Measurements from ENCODE around the gene ESPN. TPM values are rescaled to one million over a fixed set of nuclear protein-coding genes. Genes with fewer than 3 reads are reported as not detected.

ESPN gene
- total RNA-seq, 1 donor from 2014 or later = 25.7 TPM

GRCh38 chr1:6494627-6495026 lies 70.1 kb downstream of the ESPN start:
- Mint-ChIP-seq H3K27me3 (ENCODE audit: unreplicated experiment) (no peaks in the 10 kb centered on the region), H3K4me3 (ENCODE audit: unreplicated experiment) (no peak overlapping the region), H3K4me1 (ENCODE audit: low read depth, unreplicated experiment) (peaks cover 23% of the 10 kb centered on the region), H3K36me3 (ENCODE audit: unreplicated experiment) (no peaks in the 10 kb centered on the region), H3K27ac (ENCODE audit: unreplicated experiment) (peak overlapping the region; percentile 9), H3K9me3 (ENCODE audit: unreplicated experiment) (no peaks in the 10 kb centered on the region)
- no peak for TF ChIP-seq CTCF (IDR thresholded peaks at IDR 0.05; ENCODE audit: partially characterized antibody, unreplicated experiment)
- no peak for DNase-seq

GRCh38 chr1:6495041-6495441 lies 70.5 kb downstream of the ESPN start:
- no peak overlapping the region for H3K4me3 Mint-ChIP-seq (ENCODE audit: unreplicated experiment)
- H3K4me1 Mint-ChIP-seq (ENCODE audit: low read depth, unreplicated experiment) = peaks cover 23% of the 10 kb centered on the region
- H3K36me3 Mint-ChIP-seq (ENCODE audit: unreplicated experiment) = no peaks in the 10 kb centered on the region
- H3K27me3 Mint-ChIP-seq (ENCODE audit: unreplicated experiment) = no peaks in the 10 kb centered on the region
- no peak for DNase-seq
- TF ChIP-seq CTCF (IDR thresholded peaks at IDR 0.05; ENCODE audit: partially characterized antibody, unreplicated experiment) = no peak
- no peak overlapping the region for H3K27ac Mint-ChIP-seq (ENCODE audit: unreplicated experiment)
- no peaks in the 10 kb centered on the region for H3K9me3 Mint-ChIP-seq (ENCODE audit: unreplicated experiment)

GRCh38 chr1:6495540-6496364 lies 71.2 kb downstream of the ESPN start:
- Mint-ChIP-seq H3K4me3 (ENCODE audit: unreplicated experiment) (peak overlapping the region; percentile 34), H3K36me3 (ENCODE audit: unreplicated experiment) (no peaks in the 10 kb centered on the region), H3K4me1 (ENCODE audit: low read depth, unreplicated experiment) (peaks cover 23% of the 10 kb centered on the region), H3K27me3 (ENCODE audit: unreplicated experiment) (no peaks in the 10 kb centered on the region), H3K9me3 (ENCODE audit: unreplicated experiment) (no peaks in the 10 kb centered on the region), H3K27ac (ENCODE audit: unreplicated experiment) (no peak overlapping the region)
- no peak for DNase-seq
- no peak for TF ChIP-seq CTCF (IDR thresholded peaks at IDR 0.05; ENCODE audit: partially characterized antibody, unreplicated experiment)

GRCh38 chr1:6496365-6496721 lies 71.8 kb downstream of the ESPN start:
- peak overlapping the region; percentile 84 for H3K4me3 Mint-ChIP-seq (ENCODE audit: unreplicated experiment)
- peaks cover 2% of the 10 kb centered on the region for H3K27me3 Mint-ChIP-seq (ENCODE audit: unreplicated experiment)
- H3K27ac Mint-ChIP-seq (ENCODE audit: unreplicated experiment) = no peak overlapping the region
- H3K4me1 Mint-ChIP-seq (ENCODE audit: low read depth, unreplicated experiment) = peaks cover 23% of the 10 kb centered on the region
- DNase-seq = no peak
- no peaks in the 10 kb centered on the region for H3K36me3 Mint-ChIP-seq (ENCODE audit: unreplicated experiment)
- no peak for TF ChIP-seq CTCF (IDR thresholded peaks at IDR 0.05; ENCODE audit: partially characterized antibody, unreplicated experiment)
- no peaks in the 10 kb centered on the region for H3K9me3 Mint-ChIP-seq (ENCODE audit: unreplicated experiment)

- no peak for DNase-seq
- Mint-ChIP-seq H3K27ac (ENCODE audit: unreplicated experiment) (no peak overlapping the region), H3K36me3 (ENCODE audit: unreplicated experiment) (no peaks in the 10 kb centered on the region), H3K4me1 (ENCODE audit: low read depth, unreplicated experiment) (peaks cover 22% of the 10 kb centered on the region), H3K9me3 (ENCODE audit: unreplicated experiment) (no peaks in the 10 kb centered on the region), H3K27me3 (ENCODE audit: unreplicated experiment) (peaks cover 4% of the 10 kb centered on the region), H3K4me3 (ENCODE audit: unreplicated experiment) (peak overlapping the region; percentile 84)
- no peak for TF ChIP-seq CTCF (IDR thresholded peaks at IDR 0.05; ENCODE audit: partially characterized antibody, unreplicated experiment)
Observed at GRCh38 chr1:6496890-6497214, 72.3 kb downstream of the ESPN start.

All from glutamatergic neuron (in vitro differentiated cells).